Liver (tissue), 3 donors: ENCODE results near the gene RNF220.

Experiments
- TF ChIP-seq, protein P1 (sequence below): fragments of 150-350 bp; IDR thresholded peaks from 2 replicates; pipeline ENCODE4 v1.5.1; 2017; ENCODE audit warnings: improper control_type of control experiment, low read depth, low read length; ENCODE audit not compliant: missing input control
- TF ChIP-seq, protein P2 (sequence below): IDR thresholded peaks from 2 replicates; pipeline ENCODE4 v1.6.1; 2016; ENCODE audit warnings: antibody characterized with exemption
- TF ChIP-seq, protein P3 (sequence below): IDR thresholded peaks from 2 replicates; pipeline ENCODE4 v1.6.1; 2016; ENCODE audit warnings: antibody characterized with exemption, mild to moderate bottlenecking
- donor health status: healthy.
- donor health status: healthy.

DNA sequence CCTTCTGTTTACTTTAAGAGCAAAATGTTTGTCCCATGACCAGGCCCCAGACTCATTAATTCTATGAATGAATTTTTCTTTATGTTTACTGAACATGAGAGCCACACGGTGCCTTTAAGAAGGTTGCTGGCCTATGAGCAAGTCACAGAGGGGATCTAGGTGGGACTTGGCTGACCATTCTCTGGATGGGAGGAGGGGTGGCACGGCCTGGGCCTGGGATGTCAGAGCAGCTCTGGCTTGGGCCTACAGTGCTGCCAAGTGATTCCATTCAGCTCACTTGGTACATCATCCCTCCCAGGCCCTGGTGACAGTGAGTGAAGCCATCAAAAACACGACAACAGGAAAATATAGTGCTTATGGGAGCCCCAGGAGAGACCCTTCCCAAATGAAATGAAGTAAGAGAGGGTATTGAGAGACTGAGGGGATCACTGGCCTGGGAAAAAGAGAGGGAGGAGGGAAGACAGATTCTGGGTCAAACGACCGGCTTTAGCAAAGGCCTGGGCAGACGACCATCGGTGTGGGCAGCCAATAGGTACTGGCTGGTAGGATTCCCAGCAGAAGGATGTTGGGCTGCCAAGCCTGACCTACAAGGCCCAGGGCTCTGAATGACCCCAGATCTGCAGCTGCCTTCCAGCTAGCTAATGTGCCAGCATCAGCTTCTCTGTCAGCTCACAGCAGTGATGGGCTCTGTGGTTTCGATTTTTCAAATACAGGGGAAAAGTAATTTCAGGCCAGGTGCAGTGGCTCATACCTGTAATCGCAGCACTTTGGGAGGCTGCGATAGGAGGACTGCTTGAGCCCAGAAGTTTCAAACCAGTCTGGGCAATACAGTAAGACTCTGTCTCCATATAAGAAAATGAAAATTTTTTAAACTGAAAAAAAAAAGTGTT lies 265.9 kb downstream of the RNF220 start:
- TF ChIP-seq, protein P1, sequence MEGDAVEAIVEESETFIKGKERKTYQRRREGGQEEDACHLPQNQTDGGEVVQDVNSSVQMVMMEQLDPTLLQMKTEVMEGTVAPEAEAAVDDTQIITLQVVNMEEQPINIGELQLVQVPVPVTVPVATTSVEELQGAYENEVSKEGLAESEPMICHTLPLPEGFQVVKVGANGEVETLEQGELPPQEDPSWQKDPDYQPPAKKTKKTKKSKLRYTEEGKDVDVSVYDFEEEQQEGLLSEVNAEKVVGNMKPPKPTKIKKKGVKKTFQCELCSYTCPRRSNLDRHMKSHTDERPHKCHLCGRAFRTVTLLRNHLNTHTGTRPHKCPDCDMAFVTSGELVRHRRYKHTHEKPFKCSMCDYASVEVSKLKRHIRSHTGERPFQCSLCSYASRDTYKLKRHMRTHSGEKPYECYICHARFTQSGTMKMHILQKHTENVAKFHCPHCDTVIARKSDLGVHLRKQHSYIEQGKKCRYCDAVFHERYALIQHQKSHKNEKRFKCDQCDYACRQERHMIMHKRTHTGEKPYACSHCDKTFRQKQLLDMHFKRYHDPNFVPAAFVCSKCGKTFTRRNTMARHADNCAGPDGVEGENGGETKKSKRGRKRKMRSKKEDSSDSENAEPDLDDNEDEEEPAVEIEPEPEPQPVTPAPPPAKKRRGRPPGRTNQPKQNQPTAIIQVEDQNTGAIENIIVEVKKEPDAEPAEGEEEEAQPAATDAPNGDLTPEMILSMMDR = no peak
- TF ChIP-seq, protein P2, sequence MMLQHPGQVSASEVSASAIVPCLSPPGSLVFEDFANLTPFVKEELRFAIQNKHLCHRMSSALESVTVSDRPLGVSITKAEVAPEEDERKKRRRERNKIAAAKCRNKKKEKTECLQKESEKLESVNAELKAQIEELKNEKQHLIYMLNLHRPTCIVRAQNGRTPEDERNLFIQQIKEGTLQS = no peak
- TF ChIP-seq, protein P3, sequence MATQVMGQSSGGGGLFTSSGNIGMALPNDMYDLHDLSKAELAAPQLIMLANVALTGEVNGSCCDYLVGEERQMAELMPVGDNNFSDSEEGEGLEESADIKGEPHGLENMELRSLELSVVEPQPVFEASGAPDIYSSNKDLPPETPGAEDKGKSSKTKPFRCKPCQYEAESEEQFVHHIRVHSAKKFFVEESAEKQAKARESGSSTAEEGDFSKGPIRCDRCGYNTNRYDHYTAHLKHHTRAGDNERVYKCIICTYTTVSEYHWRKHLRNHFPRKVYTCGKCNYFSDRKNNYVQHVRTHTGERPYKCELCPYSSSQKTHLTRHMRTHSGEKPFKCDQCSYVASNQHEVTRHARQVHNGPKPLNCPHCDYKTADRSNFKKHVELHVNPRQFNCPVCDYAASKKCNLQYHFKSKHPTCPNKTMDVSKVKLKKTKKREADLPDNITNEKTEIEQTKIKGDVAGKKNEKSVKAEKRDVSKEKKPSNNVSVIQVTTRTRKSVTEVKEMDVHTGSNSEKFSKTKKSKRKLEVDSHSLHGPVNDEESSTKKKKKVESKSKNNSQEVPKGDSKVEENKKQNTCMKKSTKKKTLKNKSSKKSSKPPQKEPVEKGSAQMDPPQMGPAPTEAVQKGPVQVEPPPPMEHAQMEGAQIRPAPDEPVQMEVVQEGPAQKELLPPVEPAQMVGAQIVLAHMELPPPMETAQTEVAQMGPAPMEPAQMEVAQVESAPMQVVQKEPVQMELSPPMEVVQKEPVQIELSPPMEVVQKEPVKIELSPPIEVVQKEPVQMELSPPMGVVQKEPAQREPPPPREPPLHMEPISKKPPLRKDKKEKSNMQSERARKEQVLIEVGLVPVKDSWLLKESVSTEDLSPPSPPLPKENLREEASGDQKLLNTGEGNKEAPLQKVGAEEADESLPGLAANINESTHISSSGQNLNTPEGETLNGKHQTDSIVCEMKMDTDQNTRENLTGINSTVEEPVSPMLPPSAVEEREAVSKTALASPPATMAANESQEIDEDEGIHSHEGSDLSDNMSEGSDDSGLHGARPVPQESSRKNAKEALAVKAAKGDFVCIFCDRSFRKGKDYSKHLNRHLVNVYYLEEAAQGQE = no peak
